Measurements from ENCODE around the gene SHISA4.

The SHISA4 gene

GRCh38 chr1:201880928-201881571, 7.6 kb upstream of the SHISA4 start:
- in situ Hi-C loops (cut with HindIII; ENCODE audit: low sequenced_read_pairs), result no loop called here

- in situ Hi-C loops (cut with HindIII; ENCODE audit: low sequenced_read_pairs), result no loop called here
Measured at GRCh38 chr1:201881617-201882016, 7.1 kb upstream of the SHISA4 start.

GRCh38 chr1:201882665-201883132, 6.0 kb upstream of the SHISA4 start:
- in situ Hi-C loops (cut with HindIII; ENCODE audit: low sequenced_read_pairs), result no loop called here

- in situ Hi-C loops (cut with HindIII; ENCODE audit: low sequenced_read_pairs), result no loop called here
Measured at GRCh38 chr1:201883266-201883665, 5.4 kb upstream of the SHISA4 start.

- in situ Hi-C loops (cut with HindIII; ENCODE audit: low sequenced_read_pairs), result no loop called here
Measured at GRCh38 chr1:201883786-201884185, 4.9 kb upstream of the SHISA4 start.

GRCh38 chr1:201884425-201884824, 4.3 kb upstream of the SHISA4 start:
- in situ Hi-C loops (cut with HindIII; ENCODE audit: low sequenced_read_pairs), result no loop called here

GRCh38 chr1:201885531-201886075, 3.1 kb upstream of the SHISA4 start:
- in situ Hi-C loops (cut with HindIII; ENCODE audit: low sequenced_read_pairs), result no loop called here

GRCh38 chr1:201886103-201886885, 2.4 kb upstream of the SHISA4 start:
- in situ Hi-C loops (cut with HindIII; ENCODE audit: low sequenced_read_pairs), result no loop called here

- in situ Hi-C loops (cut with HindIII; ENCODE audit: low sequenced_read_pairs), result no loop called here
Measured at GRCh38 chr1:201887116-201887866, 1.4 kb upstream of the SHISA4 start.

- in situ Hi-C loops (cut with HindIII; ENCODE audit: low sequenced_read_pairs), result no loop called here
Measured at GRCh38 chr1:201889090-201889968, 631 bp downstream of the SHISA4 start.

- in situ Hi-C loops (cut with HindIII; ENCODE audit: low sequenced_read_pairs), result no loop called here
Measured at GRCh38 chr1:201890223-201890622, 1.5 kb downstream of the SHISA4 start.

- in situ Hi-C loops (cut with HindIII; ENCODE audit: low sequenced_read_pairs), result no loop called here
Measured at GRCh38 chr1:201890806-201891450, 2.2 kb downstream of the SHISA4 start.

GRCh38 chr1:201891451-201892045, 2.9 kb downstream of the SHISA4 start:
- in situ Hi-C loops (cut with HindIII; ENCODE audit: low sequenced_read_pairs), result no loop called here

- in situ Hi-C loops (cut with HindIII; ENCODE audit: low sequenced_read_pairs), result no loop called here
Measured at GRCh38 chr1:201892211-201892610, 3.5 kb downstream of the SHISA4 start.

- in situ Hi-C loops (cut with HindIII; ENCODE audit: low sequenced_read_pairs), result no loop called here
Measured at GRCh38 chr1:201893431-201893830, 4.7 kb downstream of the SHISA4 start.

- in situ Hi-C loops (cut with HindIII; ENCODE audit: low sequenced_read_pairs), result no loop called here
Measured at GRCh38 chr1:201894343-201895119, 5.8 kb downstream of the SHISA4 start.

- in situ Hi-C loops (cut with HindIII; ENCODE audit: low sequenced_read_pairs), result no loop called here
Measured at GRCh38 chr1:201895120-201895665, 6.5 kb downstream of the SHISA4 start.
